OCI-LY7 (cell line): ENCODE results near the gene TLE1. TPM values are rescaled to one million over a fixed set of nuclear protein-coding genes. Genes with fewer than 3 reads are reported as not detected.

ENCODE experiments used
- BruUV-seq: library from RNA; stranded (reverse); fragments of 400-500 nt; replicated peaks from 2 replicates; lab custom pipeline; 2021; lab: Mats Ljungman, UMichigan
- CTCF ChIA-PET: fragments of 300-600 bp; sonication (Branson Sonifier 250); formaldehyde crosslinking; loops from one replicate; lab custom pipeline; 2022; ENCODE audit warnings: antibody characterized with exemption; ENCODE audit not compliant: unreplicated experiment; lab: Charles Lee
- POLR2A ChIA-PET: fragments of 300-600 bp; sonication (Branson Sonifier 250); formaldehyde crosslinking; loops from one replicate; lab custom pipeline; 2022; ENCODE audit warnings: antibody characterized with exemption; lab: Charles Lee
- DNase-seq: peaks from one replicate; pipeline ENCODE4 v3.0.0-alpha.2; 2015; ENCODE audit warnings: low spot score
- H2AFZ ChIP-seq: fragments of 200-600 bp; sonication (generic), shearing (Covaris generic); 2 replicates; pipeline ENCODE4 v1.6.1; 2014; ENCODE audit warnings: mild to moderate bottlenecking, antibody characterized with exemption, low read length, moderate library complexity
- H3K27ac ChIP-seq: fragments of 200-600 bp; sonication (generic); 2 replicates; pipeline ENCODE4 v1.5.1; 2014; ENCODE audit warnings: mixed run types, low read depth, mild to moderate bottlenecking, moderate library complexity, low read length, inconsistent platforms; ENCODE audit not compliant: poor library complexity, severe bottlenecking
- H3K36me3 ChIP-seq: fragments of 200-600 bp; sonication (generic); 2 replicates; pipeline ENCODE4 v1.6.1; 2014; ENCODE audit warnings: mild to moderate bottlenecking, antibody characterized with exemption, low read length, moderate library complexity, mixed read lengths; ENCODE audit not compliant: insufficient read depth
- H3K4me1 ChIP-seq: fragments of 200-600 bp; sonication (generic); 2 replicates; pipeline ENCODE4 v1.5.1; 2014; ENCODE audit warnings: mild to moderate bottlenecking, low read length; ENCODE audit not compliant: insufficient read depth, poor library complexity, severe bottlenecking
- H3K4me2 ChIP-seq: fragments of 200-600 bp; sonication (generic); 2 replicates; pipeline ENCODE4 v1.6.1; 2014; ENCODE audit warnings: mild to moderate bottlenecking, low read length
- H3K4me3 ChIP-seq: fragments of 200-600 bp; sonication (generic); 2 replicates; pipeline ENCODE4 v1.5.1; 2014; ENCODE audit warnings: mild to moderate bottlenecking, low read depth, low read length; ENCODE audit not compliant: poor library complexity, severe bottlenecking
- H3K79me2 ChIP-seq: fragments of 200-600 bp; sonication (generic); 2 replicates; pipeline ENCODE4 v1.6.1; 2016; ENCODE audit warnings: low read depth, mild to moderate bottlenecking, low read length, moderate library complexity, mixed read lengths; ENCODE audit not compliant: insufficient read depth
- H3K9me2 ChIP-seq: fragments of 200-600 bp; sonication (generic); 2 replicates; pipeline ENCODE4 v1.6.1; 2016; ENCODE audit warnings: mild to moderate bottlenecking, low read length, mixed read lengths; ENCODE audit not compliant: insufficient read depth
- H3K9me3 ChIP-seq: fragments of 200-600 bp; sonication (generic); 2 replicates; pipeline ENCODE4 v1.6.1; 2014; ENCODE audit warnings: mild to moderate bottlenecking, mixed run types, low read length, mixed read lengths
- H4K20me1 ChIP-seq: fragments of 200-600 bp; sonication (generic); 2 replicates; pipeline ENCODE4 v1.6.1; 2014; ENCODE audit warnings: mild to moderate bottlenecking, antibody characterized with exemption, low read length, moderate library complexity, mixed read lengths; ENCODE audit not compliant: insufficient read depth
- EZH2phosphoT487 ChIP-seq: fragments of 200-600 bp; sonication (generic); IDR thresholded peaks from 2 replicates; pipeline ENCODE4 v1.6.1; 2018; ENCODE audit warnings: low read depth, borderline replicate concordance, mild to moderate bottlenecking, mixed run types, antibody characterized with exemption, low read length, moderate library complexity, mixed read lengths
- intact Hi-C: fragments of 100-400 bp; cut with micrococcal nuclease; formaldehyde crosslinking; loops from one replicate; pipeline ENCODE4 v1.10.0; 2022; ENCODE audit not compliant: unreplicated experiment
- total RNA-seq, 2 experiments: library from RNA; depleted of rRNA in 1 of 2; stranded (reverse); fragments of >200 nt in 1 of 2; shearing (Covaris generic) in 1 of 2; gene quantifications; 2 replicates each; pipeline ENCODE4 v1.2.3, GENCODE V29; 2014 to 2022
- TF ChIP-seq, protein P1 (sequence below): fragments of 200-600 bp; sonication (generic); conservative IDR thresholded peaks from 2 replicates; pipeline ENCODE4 v1.5.1; 2014; ENCODE audit warnings: mild to moderate bottlenecking, antibody characterized with exemption, low read length, moderate library complexity, mixed read lengths

The TLE1 gene
- total RNA-seq, 2 experiments from 2014 or later, result 0.13 TPM; not detected in 1

DNA sequence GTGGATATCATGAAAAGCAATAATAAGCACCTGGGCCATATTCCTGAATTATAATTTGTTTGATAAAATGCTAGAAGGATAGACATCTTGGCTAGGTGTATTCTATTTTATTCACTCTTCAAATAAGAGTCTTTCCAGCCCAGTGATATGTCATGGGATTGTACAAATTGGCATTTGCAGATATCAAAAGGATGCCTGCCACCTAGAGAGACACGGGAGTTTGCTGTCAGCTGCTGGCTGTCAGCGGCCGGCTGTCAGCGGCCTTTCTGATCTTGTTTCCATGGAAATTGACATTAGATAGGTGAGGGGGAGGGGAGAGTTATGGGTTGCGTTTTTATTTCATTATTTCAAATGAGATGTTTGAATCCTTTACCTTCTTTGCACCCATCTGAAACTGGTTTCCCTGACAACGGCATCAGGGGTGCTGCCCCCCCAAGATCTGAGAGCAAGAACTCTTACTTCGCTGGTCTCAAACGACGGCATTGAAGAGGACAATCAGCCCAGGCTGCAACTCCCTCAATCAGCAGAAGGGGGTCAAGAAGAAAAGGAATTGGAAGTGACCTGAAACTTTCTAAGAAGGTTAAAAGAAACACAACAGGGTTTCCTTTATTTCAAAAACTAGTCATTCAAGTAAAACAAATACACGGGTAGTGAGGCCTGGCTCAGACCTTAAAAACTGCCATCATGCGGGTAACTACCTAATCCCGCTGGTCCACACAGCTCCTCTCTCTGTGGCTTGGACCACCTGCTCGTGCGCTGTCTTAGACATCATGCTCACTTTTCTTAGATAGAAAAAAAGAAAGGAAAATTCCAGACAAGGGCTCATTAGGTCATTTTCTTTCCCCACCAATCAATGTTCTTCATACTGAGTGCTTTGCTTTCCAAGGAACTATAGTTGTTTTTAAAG, 115.7 kb downstream of the TLE1 start:
- TF ChIP-seq EZH2phosphoT487, result no peak
- TF ChIP-seq, protein P1, sequence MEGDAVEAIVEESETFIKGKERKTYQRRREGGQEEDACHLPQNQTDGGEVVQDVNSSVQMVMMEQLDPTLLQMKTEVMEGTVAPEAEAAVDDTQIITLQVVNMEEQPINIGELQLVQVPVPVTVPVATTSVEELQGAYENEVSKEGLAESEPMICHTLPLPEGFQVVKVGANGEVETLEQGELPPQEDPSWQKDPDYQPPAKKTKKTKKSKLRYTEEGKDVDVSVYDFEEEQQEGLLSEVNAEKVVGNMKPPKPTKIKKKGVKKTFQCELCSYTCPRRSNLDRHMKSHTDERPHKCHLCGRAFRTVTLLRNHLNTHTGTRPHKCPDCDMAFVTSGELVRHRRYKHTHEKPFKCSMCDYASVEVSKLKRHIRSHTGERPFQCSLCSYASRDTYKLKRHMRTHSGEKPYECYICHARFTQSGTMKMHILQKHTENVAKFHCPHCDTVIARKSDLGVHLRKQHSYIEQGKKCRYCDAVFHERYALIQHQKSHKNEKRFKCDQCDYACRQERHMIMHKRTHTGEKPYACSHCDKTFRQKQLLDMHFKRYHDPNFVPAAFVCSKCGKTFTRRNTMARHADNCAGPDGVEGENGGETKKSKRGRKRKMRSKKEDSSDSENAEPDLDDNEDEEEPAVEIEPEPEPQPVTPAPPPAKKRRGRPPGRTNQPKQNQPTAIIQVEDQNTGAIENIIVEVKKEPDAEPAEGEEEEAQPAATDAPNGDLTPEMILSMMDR, result no peak
- Histone ChIP-seq H3K79me2 (no peaks in the 10 kb centered on the region), H2AFZ (no peak overlapping the region), H3K9me2 (no peaks in the 10 kb centered on the region), H3K4me1 (no peaks in the 10 kb centered on the region), H4K20me1 (no peaks in the 10 kb centered on the region), H3K4me3 (no peak overlapping the region), H3K4me2 (no peak overlapping the region), H3K9me3 (no peaks in the 10 kb centered on the region), H3K36me3 (no peaks in the 10 kb centered on the region), H3K27ac (no peak overlapping the region)
- no TSS peak for BruUV-seq
- intact Hi-C loops, result no loop called here
- DNase-seq, result no peak
- ChIA-PET CTCF (no interaction called here), POLR2A (no interaction called here)

DNA sequence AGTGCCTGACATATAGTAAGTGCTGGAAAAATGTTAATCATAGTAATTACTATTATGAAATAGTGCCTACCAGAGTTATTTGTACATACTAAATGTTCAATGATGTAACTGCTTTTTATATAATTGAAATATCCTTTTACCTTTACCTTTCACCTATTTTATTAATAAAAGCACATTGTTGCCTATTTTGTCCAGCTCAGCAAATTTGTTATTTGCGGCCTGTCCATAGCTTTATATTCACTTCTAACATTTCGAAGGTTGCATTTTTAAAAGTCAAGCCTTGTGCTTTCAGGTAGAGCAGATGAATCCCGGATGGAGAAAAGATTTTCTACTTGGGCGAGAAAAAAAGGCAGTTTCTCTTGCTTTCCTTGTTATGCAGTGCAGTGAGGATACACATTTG, 119.3 kb downstream of the TLE1 start:
- BruUV-seq, result no TSS peak
- POLR2A ChIA-PET, result no interaction called here
- no peak overlapping the region for H3K4me3 ChIP-seq
- no peaks in the 10 kb centered on the region for H3K36me3 ChIP-seq
- TF ChIP-seq, protein P1, result no peak
- TF ChIP-seq EZH2phosphoT487, result no peak
- CTCF ChIA-PET, result no interaction called here
- DNase-seq, result no peak
- no peaks in the 10 kb centered on the region for H3K4me1 ChIP-seq
- H4K20me1 ChIP-seq, result no peaks in the 10 kb centered on the region
- no peak overlapping the region for H3K4me2 ChIP-seq
- H3K9me2 ChIP-seq, result no peaks in the 10 kb centered on the region
- intact Hi-C loops, result no loop called here
- no peak overlapping the region for H3K27ac ChIP-seq
- no peaks in the 10 kb centered on the region for H3K79me2 ChIP-seq
- no peaks in the 10 kb centered on the region for H3K9me3 ChIP-seq
- H2AFZ ChIP-seq, result no peak overlapping the region

DNA sequence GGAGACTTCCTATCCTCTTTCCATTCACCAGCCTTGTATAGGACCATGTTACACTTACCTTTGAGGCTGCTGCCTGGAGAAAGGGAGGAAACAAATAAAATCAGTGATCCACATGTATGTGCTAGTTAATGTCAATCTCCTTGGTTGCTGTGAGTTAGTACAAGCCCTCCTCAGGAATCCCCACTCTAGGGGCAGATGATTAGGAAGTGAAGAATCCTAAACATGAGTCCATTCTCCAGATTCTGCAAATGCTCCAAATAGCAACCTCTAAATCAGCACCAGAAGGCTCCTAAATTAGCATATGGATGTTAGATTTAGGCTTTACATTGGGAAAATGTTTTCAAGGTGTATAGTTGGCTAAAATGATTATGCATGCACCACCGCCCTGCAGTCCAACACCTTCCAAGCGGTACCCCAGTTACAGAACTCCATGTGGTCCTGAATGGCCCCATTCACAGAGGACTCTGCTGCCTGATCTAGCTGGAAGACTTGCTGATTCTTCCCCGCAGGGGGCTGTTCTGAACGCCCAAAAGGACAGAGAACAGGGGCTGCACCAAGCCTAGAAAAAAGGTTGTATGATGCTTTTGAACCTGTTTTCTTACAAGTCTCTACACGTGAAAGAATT, 123.2 kb downstream of the TLE1 start:
- no TSS peak for BruUV-seq
- ChIA-PET POLR2A (no interaction called here), CTCF (no interaction called here)
- H4K20me1 ChIP-seq, result no peaks in the 10 kb centered on the region
- H3K9me3 ChIP-seq, result no peaks in the 10 kb centered on the region
- TF ChIP-seq, protein P1, result no peak
- TF ChIP-seq EZH2phosphoT487, result no peak
- intact Hi-C loops, result no loop called here
- H3K4me2 ChIP-seq, result no peak overlapping the region
- no peak for DNase-seq
- H3K4me1 ChIP-seq, result no peaks in the 10 kb centered on the region
- H2AFZ ChIP-seq, result no peak overlapping the region
- no peak overlapping the region for H3K27ac ChIP-seq
- no peak overlapping the region for H3K4me3 ChIP-seq
- no peaks in the 10 kb centered on the region for H3K36me3 ChIP-seq
- H3K9me2 ChIP-seq, result no peaks in the 10 kb centered on the region
- H3K79me2 ChIP-seq, result no peaks in the 10 kb centered on the region
